HG03139 (cell line): ENCODE measurements around the gene SPRED1.

Experiments used
- ATAC-seq: cut with Tn5 transposase; IDR thresholded peaks from one replicate; pipeline ENCODE4 v1.9.1; 2021; ENCODE audit not compliant: unreplicated experiment

SPRED1 gene

GRCh38 chr15:38252481-38253350 is at the start of gene SPRED1:
Gene SPRED1, plus strand, starts transcription at chr15:38252836. Its CDS starts 350 bp downstream, at chr15:38253186.
- peak; percentile 27 for ATAC-seq

- ATAC-seq: no peak
Observed at GRCh38 chr15:38205526-38206272, 46.9 kb upstream of the SPRED1 start.

GRCh38 chr15:38207621-38208020 is 45.0 kb upstream of the SPRED1 start:
- no peak for ATAC-seq

DNA sequence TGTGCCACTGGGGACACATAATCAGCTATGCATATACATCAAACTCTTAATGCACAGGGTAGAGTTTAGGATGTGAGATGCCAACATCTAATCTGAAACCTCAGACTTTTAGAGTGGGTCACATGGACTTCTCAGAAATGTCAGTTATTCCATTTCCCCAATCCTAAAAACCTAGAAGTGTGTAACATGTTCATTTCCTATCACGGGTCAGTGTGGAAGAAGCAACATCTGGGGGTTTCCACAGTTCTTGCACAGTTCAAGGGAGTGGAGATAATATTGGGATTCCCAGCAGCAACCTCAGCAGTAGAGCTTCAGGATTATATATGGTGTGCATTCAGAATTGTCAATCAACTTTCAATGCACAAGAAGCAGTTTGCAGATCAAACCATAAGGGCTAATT is 44.4 kb upstream of the SPRED1 start:
- ATAC-seq: no peak

- ATAC-seq: no peak
Observed at GRCh38 chr15:38208779-38209178, 43.9 kb upstream of the SPRED1 start.

- ATAC-seq: no peak
Observed at GRCh38 chr15:38211249-38211648, 41.4 kb upstream of the SPRED1 start.

DNA sequence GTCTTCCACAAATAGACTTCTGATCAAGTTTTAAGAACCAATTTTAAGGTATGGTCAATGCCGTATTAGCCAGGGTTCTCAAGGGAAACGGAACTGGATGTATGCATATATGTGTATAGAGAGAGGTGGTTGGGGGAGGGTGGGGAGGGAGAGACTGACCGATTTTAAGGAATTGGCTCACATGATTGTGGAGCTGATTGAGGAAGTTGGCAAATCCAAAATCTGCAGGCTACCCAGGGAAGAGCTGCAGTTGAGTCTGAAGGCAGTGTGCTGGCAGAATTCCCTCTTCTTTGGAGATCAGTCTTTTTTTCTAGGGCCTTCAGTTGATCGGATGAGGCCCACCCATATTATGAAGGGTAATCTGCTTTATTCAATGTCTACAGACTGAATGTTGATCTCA is 40.8 kb upstream of the SPRED1 start:
- ATAC-seq: no peak

- ATAC-seq: no peak
Observed at GRCh38 chr15:38212729-38213351, 39.8 kb upstream of the SPRED1 start.

- ATAC-seq: no peak
Observed at GRCh38 chr15:38213356-38213755, 39.3 kb upstream of the SPRED1 start.

DNA sequence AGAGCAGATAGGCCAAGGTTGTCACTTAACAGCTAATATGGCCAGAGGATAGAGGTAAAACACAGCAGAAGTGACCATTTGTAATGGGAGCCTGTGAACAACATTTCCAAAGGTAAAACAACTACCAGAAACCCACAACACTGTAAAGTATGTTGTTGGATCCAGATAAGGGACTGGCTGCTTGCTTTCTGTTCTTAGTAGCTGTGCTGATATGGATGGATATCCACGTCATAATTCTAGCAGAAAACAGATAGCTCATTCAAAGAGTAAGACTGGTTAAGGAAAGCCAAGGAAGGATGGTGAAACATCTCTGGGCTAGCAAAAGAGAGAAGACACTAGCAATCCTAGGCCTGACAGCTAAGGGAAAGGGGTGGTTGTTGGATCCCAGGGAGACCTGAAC is 36.9 kb upstream of the SPRED1 start:
- ATAC-seq: no peak

- no peak for ATAC-seq
Observed at GRCh38 chr15:38216763-38217162, 35.9 kb upstream of the SPRED1 start.

DNA sequence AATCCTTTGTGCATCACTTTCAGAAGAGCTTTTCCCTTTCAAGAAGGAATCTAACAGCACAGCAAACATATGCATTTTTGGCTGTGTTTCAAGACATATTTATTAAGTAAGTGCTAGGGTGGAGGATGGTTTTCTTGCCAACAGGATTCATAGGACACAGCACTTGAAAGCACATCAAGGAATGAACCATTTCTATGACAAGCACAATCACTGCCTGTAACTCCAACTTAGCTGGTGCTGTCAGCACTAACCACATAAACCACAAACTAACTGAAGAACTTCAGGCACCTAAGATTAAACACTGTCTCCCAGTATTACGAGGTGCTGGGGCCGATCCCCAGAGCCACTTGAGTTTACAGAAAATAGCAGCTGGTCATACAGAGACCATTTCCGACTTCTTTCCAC is 35.4 kb upstream of the SPRED1 start:
- no peak for ATAC-seq

DNA sequence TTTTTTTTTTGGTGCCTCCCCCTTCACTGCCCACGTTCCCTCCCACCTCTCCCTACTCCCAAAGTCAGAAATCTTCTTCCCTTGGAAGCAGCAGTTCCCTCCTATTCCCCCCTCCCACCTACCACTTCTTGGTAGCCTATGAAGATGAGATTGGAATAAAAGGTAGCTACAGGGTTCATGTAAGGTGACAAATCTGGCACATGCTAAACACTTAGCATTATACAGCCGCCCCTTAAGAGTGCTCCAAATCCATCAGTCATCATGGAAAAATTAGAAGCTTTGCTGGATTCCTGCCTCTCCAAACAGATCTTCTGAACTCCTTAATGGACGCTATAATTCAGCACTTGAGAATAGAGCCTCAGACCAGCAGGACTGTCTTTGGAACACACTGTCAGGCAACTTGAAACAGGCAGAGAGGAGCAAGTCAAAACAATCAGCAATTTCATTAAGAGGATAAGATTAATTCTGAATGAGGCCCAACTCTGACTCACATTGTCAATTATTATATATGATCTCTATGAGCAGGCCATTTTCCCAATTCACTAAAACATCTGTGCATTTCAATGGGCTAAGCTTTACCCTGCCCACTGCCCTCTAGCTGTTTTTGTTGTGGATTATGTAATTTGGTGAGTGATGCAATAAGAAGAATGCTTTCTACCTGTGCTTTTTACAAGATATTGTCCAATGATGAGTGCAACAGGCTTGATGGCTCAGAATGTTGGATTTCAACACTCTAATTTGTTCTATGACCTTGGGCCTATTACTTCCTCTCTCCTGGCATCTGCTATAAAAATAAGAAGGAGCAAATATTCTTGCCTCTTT is 34.6 kb upstream of the SPRED1 start:
- no peak for ATAC-seq

GRCh38 chr15:38220606-38221273 is 31.9 kb upstream of the SPRED1 start:
- no peak for ATAC-seq

DNA sequence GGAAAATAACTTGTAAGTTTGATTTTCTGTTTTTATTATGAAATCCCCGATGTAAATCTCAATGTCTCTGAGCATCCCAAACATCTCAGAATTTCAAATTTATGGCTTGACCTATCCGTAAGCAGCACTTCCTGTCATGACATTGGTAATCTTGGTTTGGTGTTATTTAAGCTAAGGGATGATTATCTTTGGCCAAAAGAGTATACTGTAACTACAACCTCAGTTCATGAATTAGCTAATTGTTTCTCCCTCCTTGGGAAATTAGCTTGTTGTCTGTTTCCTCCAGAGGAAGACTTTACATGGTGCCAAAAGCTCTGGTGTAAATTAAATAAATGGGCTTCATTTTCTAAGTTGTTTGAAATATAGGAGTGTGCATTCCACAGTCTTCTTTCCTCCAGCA is 28.1 kb upstream of the SPRED1 start:
- no peak for ATAC-seq

DNA sequence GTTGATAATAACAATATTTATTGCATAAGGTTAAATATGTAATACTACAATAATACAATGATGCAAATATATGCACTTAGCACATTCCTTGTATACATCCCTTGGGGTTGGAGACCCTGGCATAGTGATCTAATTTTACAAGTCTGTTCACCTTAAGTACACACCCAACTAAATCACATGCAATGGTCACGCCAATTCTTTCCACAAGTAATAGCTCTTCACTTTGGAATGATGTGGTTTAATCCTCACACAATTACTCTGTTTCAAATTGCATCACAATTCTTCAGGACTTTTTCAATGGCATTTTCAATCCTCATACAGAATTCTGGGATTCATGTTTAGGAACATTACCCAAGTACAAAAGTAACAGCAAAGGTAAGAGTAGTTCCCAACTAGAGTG is 27.3 kb upstream of the SPRED1 start:
- no peak for ATAC-seq

DNA sequence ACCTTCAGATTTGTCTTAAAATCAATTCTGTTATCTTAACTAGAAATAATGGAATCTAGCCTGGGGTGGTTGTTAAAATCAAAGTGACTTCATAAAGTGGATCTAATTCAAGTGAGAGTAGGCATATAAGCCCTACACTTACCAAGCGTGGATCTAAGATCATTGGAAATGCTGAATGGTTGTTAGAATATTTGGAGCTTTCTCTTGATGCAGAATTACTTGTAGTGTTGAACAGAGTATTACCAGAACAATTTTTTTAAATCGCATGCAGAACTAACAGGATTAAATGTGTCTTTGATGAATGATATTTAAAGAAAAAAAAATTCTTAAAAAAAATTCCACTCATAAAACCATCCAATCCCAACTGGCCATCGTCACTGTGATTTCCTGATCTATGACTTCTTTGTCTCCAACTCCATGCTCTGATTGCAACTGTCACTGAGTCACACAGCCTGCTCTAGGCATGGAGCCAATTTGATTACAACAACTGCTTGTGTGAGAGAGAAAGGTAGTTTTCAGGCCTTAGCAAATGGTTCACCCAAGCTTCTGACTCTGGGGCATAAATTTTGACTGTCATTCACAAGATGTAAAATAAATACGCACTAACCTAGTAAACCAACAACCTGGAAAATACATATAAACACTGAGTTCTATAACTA is 25.9 kb upstream of the SPRED1 start:
- no peak for ATAC-seq

- ATAC-seq: no peak
Observed at GRCh38 chr15:38227941-38228340, 24.7 kb upstream of the SPRED1 start.

DNA sequence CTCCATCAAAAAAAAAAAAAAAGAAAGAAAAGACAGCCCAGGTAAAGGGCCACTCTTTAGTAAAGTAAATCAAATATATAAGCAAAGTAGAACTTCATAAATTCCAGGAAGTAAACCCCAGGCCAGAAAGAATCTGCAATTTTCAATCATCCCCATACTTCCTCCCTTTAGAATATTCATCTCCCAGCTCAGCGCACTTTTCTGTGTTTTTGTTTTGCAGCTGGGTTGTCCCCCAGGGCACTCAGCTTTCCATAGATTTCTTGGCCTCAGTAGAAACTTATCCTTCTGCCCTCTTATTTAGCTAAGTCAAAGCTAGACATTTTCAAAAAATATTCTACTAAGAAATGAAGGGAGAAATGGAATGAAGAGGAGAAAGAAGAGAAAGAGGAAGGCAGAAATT is 24.0 kb upstream of the SPRED1 start:
- ATAC-seq: no peak
